ENCODE data around the gene XCL2.
"Not testable (repeated sequence)": the region's sequence is repeated elsewhere in the genome, so short reads cannot be mapped to it uniquely, and the experiment has no call there.

Gene XCL2

DNA sequence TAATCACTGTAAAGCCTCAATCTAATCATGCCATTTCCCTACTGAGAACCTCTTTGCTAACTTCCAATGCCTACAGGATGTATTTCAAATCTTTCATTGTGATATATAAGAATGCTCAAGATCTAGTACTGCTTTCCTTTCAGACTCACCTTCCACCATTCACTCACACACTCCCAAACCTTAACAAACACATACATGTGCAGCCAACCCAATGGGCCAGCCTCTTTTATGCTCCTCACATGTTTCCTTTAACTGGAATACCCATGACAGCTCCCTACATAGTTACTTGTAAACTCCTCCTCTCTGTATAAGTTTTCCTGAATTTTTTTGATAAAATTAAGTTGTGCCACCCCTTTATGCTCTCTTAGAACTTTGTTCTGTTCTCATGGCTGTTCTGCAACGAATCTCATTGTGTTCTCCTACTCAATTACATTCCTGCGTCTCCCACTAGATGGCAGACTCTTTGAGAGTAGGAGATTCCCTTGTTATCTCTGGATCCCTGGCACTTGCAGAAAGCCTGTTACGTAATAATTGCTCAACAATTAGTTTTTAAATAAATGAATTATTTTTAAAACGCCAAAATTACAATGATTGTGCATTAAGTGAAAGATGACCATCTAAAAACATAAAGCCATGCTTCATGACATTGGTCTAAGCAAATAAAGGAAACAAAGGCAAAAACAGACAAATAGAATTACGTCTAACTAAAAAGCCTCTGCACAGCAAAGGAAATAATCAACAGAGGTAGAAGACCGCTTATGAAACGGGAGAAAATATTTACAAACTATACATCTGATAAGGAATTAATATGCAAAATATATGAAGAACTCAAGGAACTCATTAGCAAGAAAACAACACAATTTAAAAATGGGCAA is 2.1 kb upstream of the XCL2 start:
- H3K4me3 ChIP-seq (ENCODE audit: low read depth, low read length): not testable (repeated sequence)
- TF ChIP-seq, protein P1, sequence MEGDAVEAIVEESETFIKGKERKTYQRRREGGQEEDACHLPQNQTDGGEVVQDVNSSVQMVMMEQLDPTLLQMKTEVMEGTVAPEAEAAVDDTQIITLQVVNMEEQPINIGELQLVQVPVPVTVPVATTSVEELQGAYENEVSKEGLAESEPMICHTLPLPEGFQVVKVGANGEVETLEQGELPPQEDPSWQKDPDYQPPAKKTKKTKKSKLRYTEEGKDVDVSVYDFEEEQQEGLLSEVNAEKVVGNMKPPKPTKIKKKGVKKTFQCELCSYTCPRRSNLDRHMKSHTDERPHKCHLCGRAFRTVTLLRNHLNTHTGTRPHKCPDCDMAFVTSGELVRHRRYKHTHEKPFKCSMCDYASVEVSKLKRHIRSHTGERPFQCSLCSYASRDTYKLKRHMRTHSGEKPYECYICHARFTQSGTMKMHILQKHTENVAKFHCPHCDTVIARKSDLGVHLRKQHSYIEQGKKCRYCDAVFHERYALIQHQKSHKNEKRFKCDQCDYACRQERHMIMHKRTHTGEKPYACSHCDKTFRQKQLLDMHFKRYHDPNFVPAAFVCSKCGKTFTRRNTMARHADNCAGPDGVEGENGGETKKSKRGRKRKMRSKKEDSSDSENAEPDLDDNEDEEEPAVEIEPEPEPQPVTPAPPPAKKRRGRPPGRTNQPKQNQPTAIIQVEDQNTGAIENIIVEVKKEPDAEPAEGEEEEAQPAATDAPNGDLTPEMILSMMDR (IDR thresholded peaks at IDR 0.05; ENCODE audit: insufficient read depth, low read depth, low read length, missing control alignments): peak; percentile 39
- DNase-seq (ENCODE audit: low read depth): peak; percentile 29

DNA sequence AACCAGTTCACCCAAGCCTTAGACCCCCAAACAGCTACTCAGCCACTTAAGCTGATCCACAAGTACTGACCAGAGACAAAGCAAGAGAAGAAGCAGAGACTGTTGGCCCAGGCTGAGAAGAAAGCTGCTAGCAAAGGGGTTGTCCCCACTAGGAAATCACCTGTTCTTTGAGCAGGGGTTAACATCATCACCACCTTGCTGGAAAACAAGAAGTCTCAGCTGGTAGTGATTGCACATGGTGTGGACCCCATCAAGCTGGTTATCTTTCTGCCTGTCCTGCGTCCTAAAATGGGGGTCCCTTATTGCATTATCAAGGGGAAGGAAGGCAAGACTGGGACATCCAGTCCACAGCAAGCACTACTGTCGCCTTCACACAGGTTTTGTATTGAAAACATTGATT is 819 bp downstream of the XCL2 start:
- DNase-seq (ENCODE audit: low read depth); H3K4me3 ChIP-seq (ENCODE audit: low read depth, low read length): not testable (repeated sequence)

DNA sequence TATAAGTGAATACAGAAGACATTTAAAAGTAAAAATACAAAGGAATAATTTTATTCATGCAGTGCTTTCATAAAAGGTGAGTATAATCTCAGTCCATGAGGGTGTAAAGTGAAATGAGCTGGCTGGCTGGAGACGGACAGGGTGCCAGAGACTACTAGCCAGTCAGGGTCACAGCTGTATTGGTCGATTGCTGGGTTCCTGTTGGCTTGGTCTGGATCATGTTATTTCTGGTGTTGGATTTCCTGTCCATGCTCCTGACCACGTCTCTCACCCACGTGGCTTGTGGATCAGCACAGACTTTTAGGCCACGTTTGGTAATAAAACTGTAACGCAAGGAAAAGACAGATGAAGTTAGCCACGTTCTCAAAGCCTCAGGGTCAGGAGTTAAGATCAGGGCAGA is 3.0 kb downstream of the XCL2 start:
- DNase-seq (ENCODE audit: low read depth); H3K4me3 ChIP-seq (ENCODE audit: low read depth, low read length): not testable (repeated sequence)

DNA sequence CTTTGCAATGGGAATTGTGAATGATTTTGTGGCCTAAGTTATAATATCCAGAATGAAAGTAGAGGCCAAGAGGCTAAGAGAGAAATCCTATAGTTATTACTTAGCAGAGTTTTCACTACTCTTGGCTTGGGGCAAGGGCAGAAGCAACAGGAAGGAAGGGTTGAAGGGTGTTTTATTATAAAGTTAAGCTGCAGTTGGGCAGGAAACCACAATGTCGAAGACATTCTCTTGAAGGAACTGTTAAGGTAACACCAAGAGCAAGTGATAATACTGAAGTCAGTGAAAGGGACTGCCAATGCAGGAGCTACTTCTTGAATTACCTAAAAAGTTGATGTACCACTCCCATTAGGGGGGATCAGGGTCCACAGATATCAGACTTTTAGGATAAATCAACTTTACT is 8.3 kb downstream of the XCL2 start:
- no peak overlapping the region for H3K4me3 ChIP-seq (ENCODE audit: low read depth, low read length)
- DNase-seq (ENCODE audit: low read depth): peak; percentile 65
- TF ChIP-seq, protein P1 (IDR thresholded peaks at IDR 0.05; ENCODE audit: insufficient read depth, low read depth, low read length, missing control alignments): no peak

DNA sequence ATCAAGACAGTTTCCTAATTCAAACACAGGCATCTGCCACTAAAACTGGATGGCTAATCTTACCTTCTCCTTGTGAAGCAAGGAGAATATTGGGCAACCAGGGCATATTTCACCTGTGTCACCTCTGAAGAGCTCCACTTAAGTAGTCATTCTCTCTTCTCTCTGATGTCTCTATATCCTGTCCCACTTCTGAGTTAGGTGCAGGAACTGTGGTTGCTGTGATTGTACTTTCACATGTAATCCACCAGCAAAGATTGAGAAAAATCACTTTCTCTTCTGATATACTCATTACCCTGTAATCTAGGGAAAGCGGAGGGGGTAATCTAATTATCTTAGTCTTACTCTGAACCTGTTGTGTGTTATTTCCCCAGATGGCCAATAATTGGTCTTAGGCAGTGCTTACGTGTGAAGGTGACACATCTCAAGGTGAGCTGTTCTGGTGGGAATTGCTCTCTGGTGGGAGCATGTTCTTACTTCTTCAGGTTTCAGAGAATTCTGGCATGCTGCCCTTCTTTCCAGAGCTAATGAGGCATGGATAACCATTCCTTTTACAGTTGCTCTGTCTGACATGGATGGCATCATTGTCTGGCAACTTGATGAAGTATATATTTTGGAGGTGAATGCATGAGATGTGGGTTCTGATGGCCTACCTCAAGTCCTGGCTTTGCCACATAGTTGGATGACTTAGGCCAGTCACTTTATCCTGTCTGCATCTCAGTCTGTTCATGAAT is 12.0 kb downstream of the XCL2 start:
- TF ChIP-seq, protein P1 (IDR thresholded peaks at IDR 0.05; ENCODE audit: insufficient read depth, low read depth, low read length, missing control alignments): no peak
- no peak for DNase-seq (ENCODE audit: low read depth)

DNA sequence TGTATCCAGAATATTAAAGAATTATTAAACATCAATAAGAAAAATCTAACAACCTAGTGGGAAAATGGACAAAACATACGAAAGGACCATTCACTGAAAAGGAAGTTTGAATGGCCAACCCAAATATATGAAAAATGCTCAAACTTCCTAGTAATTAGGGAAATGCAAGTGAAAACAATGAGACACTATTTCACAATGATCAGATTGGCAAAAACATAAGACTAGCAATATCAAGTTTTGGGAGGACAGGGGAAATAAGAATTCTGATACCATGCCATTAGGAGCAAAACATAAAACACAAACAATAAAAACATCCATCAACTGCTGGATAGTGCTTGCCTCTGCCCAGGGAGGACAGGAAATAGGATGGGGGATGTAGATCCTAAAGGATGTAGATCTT is 14.3 kb downstream of the XCL2 start:
- no peak for DNase-seq (ENCODE audit: low read depth)
- TF ChIP-seq, protein P1 (IDR thresholded peaks at IDR 0.05; ENCODE audit: insufficient read depth, low read depth, low read length, missing control alignments): no peak
- no peak overlapping the region for H3K4me3 ChIP-seq (ENCODE audit: low read depth, low read length)

More for the DNA sequence above, 12.0 kb downstream of the XCL2 start:
- no peak overlapping the region for H3K4me3 ChIP-seq (ENCODE audit: low read depth, low read length)

DNA sequence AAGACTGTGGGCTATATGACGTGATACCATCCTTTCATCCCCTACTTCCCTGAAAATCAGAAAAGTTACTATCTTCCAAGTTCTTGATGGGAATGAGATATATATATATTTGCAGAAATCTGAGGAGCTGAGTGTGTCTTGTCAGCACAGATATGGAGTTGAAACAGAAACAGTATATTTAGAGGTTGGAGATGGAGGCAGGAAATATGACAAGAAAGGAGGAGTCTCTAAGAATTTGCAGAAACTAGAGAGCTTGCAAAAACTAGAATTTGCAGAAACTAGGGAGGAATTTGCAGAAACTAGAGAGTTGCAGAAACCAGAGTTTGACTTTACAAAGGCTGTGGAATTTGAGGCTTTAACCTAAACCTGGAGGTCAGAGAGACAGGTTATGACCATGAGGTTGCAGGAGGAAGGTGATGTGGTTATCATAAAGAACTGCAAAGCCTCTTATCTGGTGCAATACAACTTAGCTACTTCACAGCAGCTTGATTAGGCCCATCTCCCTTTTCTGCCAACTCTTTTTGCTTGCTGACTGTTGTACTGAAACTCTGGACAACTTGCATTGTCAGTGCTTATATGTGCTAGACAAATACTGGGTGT is 22.3 kb downstream of the XCL2 start:
- TF ChIP-seq, protein P1 (IDR thresholded peaks at IDR 0.05; ENCODE audit: insufficient read depth, low read depth, low read length, missing control alignments): no peak
- H3K4me3 ChIP-seq (ENCODE audit: low read depth, low read length): no peak overlapping the region
- no peak for DNase-seq (ENCODE audit: low read depth)
